ENCODE data around the gene HSD17B3. TPM values are rescaled to one million over a fixed set of nuclear protein-coding genes. Genes with fewer than 3 reads are reported as not detected.
A peak's percentile ranks its signal among the peaks of the same experiment; 100 is the strongest.

Gene HSD17B3
- total and polyA plus RNA-seq, 5 donors from 2014 or later = 1.5 TPM; not detected in 4

DNA sequence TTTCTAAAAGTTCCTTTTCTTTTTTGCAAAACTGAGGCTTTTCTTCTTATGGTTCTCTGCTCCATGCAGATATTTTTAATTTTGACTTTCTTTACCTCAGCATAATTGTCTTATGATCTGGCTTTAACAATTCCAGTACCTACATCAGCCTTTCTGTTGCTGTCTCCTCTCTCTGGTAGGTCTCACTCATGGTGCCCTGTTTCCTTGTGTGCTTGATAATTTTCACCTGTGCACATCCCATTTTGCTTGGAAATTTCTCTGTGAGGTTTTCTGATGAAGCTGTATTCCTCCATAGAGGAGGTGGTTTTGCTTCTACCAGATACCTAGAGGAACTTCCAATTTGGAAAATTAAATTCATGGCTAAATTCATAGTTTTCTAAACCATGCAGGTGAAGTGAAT lies 2.3 kb upstream of the HSD17B3 start:
- H3K4me3 Mint-ChIP-seq = no peak overlapping the region
- no peaks in the 10 kb centered on the region for H3K4me1 ChIP-seq (ENCODE audit: control insufficient read depth, insufficient read depth, low read length, poor library complexity, severe bottlenecking)
- H3K4me3 ChIP-seq (ENCODE audit: low read depth, low read length) = no peak overlapping the region
- H3K27ac ChIP-seq (ENCODE audit: insufficient read depth, low read length, poor library complexity, severe bottlenecking) = no peak overlapping the region
- peaks cover 4% of the 10 kb centered on the region for H3K27me3 ChIP-seq (ENCODE audit: control insufficient read depth, insufficient read depth, low read length)
- DNase-seq (no peak), ATAC-seq (ENCODE audit: low read depth in 2 of 2) (no peak)
- H3K27ac Mint-ChIP-seq = no peak overlapping the region
- H3K27me3 Mint-ChIP-seq = peaks cover 10% of the 10 kb centered on the region
- no peaks in the 10 kb centered on the region for H3K4me1 Mint-ChIP-seq
- H3K36me3 Mint-ChIP-seq = no peaks in the 10 kb centered on the region
- no peaks in the 10 kb centered on the region for H3K36me3 ChIP-seq (ENCODE audit: control insufficient read depth, insufficient read depth, low read length)
- H3K9me3 Mint-ChIP-seq = peaks cover 0 to 4% (median 0%) of the 10 kb centered on the region in 7 donors
- no peaks in the 10 kb centered on the region for H3K9me3 ChIP-seq (ENCODE audit: control insufficient read depth in 2 of 2, low read length in 2 of 2)

DNA sequence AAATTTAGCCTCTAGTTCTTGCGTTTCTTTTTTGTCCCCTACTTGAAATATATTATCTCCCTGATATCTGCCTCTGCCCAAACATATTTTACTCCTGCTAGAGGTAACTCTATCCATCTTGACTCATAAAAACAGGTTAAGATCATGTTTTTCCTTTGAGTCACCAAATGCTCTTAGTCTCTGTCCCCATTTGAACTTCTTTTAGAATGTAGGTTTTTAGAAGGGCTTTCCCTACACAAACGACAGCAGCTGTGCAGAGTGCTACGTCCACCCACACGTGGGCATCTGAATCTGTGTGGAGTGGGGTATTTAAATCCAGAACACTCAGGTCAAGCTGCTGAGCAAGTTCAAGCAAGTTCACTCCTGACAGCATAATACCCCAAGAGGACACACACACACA lies 2.2 kb downstream of the HSD17B3 start:
- peaks cover 0 to 4% (median 1%) of the 10 kb centered on the region in 7 donors for H3K9me3 Mint-ChIP-seq
- Histone ChIP-seq H3K36me3 (ENCODE audit: control insufficient read depth, insufficient read depth, low read length) (no peaks in the 10 kb centered on the region), H3K4me3 (ENCODE audit: low read depth, low read length) (no peak overlapping the region), H3K9me3 (ENCODE audit: control insufficient read depth in 2 of 2, low read length in 2 of 2) (no peaks in the 10 kb centered on the region), H3K27me3 (ENCODE audit: control insufficient read depth, insufficient read depth, low read length) (peaks cover 1% of the 10 kb centered on the region), H3K27ac (ENCODE audit: insufficient read depth, low read length, poor library complexity, severe bottlenecking) (no peak overlapping the region), H3K4me1 (ENCODE audit: control insufficient read depth, insufficient read depth, low read length, poor library complexity, severe bottlenecking) (no peaks in the 10 kb centered on the region)
- H3K27ac Mint-ChIP-seq = no peak overlapping the region
- DNase-seq = no peak
- peaks cover 18% of the 10 kb centered on the region for H3K27me3 Mint-ChIP-seq
- ATAC-seq (ENCODE audit: low read depth in 2 of 2) = no peak
- no peak overlapping the region for H3K4me3 Mint-ChIP-seq
- no peaks in the 10 kb centered on the region for H3K4me1 Mint-ChIP-seq
- H3K36me3 Mint-ChIP-seq = no peaks in the 10 kb centered on the region

GRCh38 chr9:96294159-96294545 lies 7.8 kb downstream of the HSD17B3 start:
- ATAC-seq (ENCODE audit: low read depth in 2 of 2) = no peak
- H3K36me3 Mint-ChIP-seq = no peaks in the 10 kb centered on the region

GRCh38 chr9:96293498-96294158 lies 8.3 kb downstream of the HSD17B3 start:
- Histone ChIP-seq H3K4me3 (ENCODE audit: low read depth, low read length) (no peak overlapping the region), H3K9me3 (ENCODE audit: control insufficient read depth in 2 of 2, low read length in 2 of 2) (no peaks in the 10 kb centered on the region), H3K36me3 (ENCODE audit: control insufficient read depth, insufficient read depth, low read length) (no peaks in the 10 kb centered on the region), H3K27me3 (ENCODE audit: control insufficient read depth, insufficient read depth, low read length) (no peaks in the 10 kb centered on the region), H3K27ac (ENCODE audit: insufficient read depth, low read length, poor library complexity, severe bottlenecking) (no peak overlapping the region), H3K4me1 (ENCODE audit: control insufficient read depth, insufficient read depth, low read length, poor library complexity, severe bottlenecking) (no peaks in the 10 kb centered on the region)
- ATAC-seq (ENCODE audit: low read depth in 2 of 2) (no peak), DNase-seq (no peak)
- H3K27me3 Mint-ChIP-seq = peaks cover 14% of the 10 kb centered on the region
- no peaks in the 10 kb centered on the region for H3K4me1 Mint-ChIP-seq
- peaks cover 0 to 4% (median 0%) of the 10 kb centered on the region in 7 donors for H3K9me3 Mint-ChIP-seq
- no peak overlapping the region for H3K4me3 Mint-ChIP-seq
- no peak overlapping the region for H3K27ac Mint-ChIP-seq
- H3K36me3 Mint-ChIP-seq = no peaks in the 10 kb centered on the region

More at GRCh38 chr9:96294159-96294545, 7.8 kb downstream of the HSD17B3 start:
- no peaks in the 10 kb centered on the region for H3K36me3 ChIP-seq (ENCODE audit: control insufficient read depth, insufficient read depth, low read length)
- H3K4me3 ChIP-seq (ENCODE audit: low read depth, low read length) = no peak overlapping the region
- Mint-ChIP-seq H3K4me3 (no peak overlapping the region), H3K9me3 (peaks cover 0 to 4% (median 0%) of the 10 kb centered on the region in 7 donors), H3K4me1 (no peaks in the 10 kb centered on the region), H3K27ac (no peak overlapping the region), H3K27me3 (peaks cover 14% of the 10 kb centered on the region)
- H3K9me3 ChIP-seq (ENCODE audit: control insufficient read depth in 2 of 2, low read length in 2 of 2) = no peaks in the 10 kb centered on the region
- H3K27ac ChIP-seq (ENCODE audit: insufficient read depth, low read length, poor library complexity, severe bottlenecking) = no peak overlapping the region
- no peaks in the 10 kb centered on the region for H3K4me1 ChIP-seq (ENCODE audit: control insufficient read depth, insufficient read depth, low read length, poor library complexity, severe bottlenecking)
- DNase-seq = no peak
- H3K27me3 ChIP-seq (ENCODE audit: control insufficient read depth, insufficient read depth, low read length) = no peaks in the 10 kb centered on the region

DNA sequence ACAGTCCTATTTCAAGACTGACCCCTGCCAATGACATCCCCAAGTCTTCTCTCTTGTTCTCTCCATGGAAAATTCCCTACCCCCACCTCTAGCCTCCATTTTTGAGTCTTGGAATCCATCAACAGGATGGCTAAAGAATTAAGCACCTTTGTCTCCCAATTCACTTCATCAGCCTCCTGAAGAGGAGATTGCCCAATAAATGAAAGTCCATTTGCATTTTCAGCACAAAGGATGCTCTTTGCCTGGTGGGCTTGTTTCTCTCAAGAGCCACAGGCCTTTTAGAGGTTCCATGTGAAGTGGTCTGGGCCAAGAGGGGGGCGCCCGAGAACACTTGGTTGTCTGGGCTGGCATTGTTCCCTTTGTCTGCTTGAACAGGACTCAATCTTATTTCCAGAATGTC lies 12.6 kb downstream of the HSD17B3 start:
- Mint-ChIP-seq H3K4me3 (no peak overlapping the region), H3K36me3 (peaks cover 3% of the 10 kb centered on the region), H3K9me3 (no peaks in the 10 kb centered on the region), H3K27me3 (peaks cover 14% of the 10 kb centered on the region), H3K27ac (no peak overlapping the region), H3K4me1 (no peaks in the 10 kb centered on the region)
- Histone ChIP-seq H3K27me3 (ENCODE audit: control insufficient read depth, insufficient read depth, low read length) (no peaks in the 10 kb centered on the region), H3K4me3 (ENCODE audit: low read depth, low read length) (no peak overlapping the region), H3K9me3 (ENCODE audit: control insufficient read depth in 2 of 2, low read length in 2 of 2) (no peaks in the 10 kb centered on the region), H3K36me3 (ENCODE audit: control insufficient read depth, insufficient read depth, low read length) (no peaks in the 10 kb centered on the region), H3K27ac (ENCODE audit: insufficient read depth, low read length, poor library complexity, severe bottlenecking) (no peak overlapping the region), H3K4me1 (ENCODE audit: control insufficient read depth, insufficient read depth, low read length, poor library complexity, severe bottlenecking) (no peaks in the 10 kb centered on the region)
- ATAC-seq (ENCODE audit: low read depth in 2 of 2) (no peak), DNase-seq (no peak)

GRCh38 chr9:96281641-96282040 lies 20.3 kb downstream of the HSD17B3 start:
- ATAC-seq (ENCODE audit: low read depth in 2 of 2) (no peak), DNase-seq (no peak)
- no peaks in the 10 kb centered on the region for H3K27me3 ChIP-seq (ENCODE audit: control insufficient read depth, insufficient read depth, low read length)
- Mint-ChIP-seq H3K4me3 (no peak overlapping the region), H3K27me3 (peaks cover 10% of the 10 kb centered on the region), H3K27ac (peak overlapping the region in 1 of 3 donors; percentile 71), H3K36me3 (peaks cover 3% of the 10 kb centered on the region), H3K4me1 (no peaks in the 10 kb centered on the region), H3K9me3 (peaks cover 0 to 3% (median 0%) of the 10 kb centered on the region in 7 donors)
- H3K36me3 ChIP-seq (ENCODE audit: control insufficient read depth, insufficient read depth, low read length) = no peaks in the 10 kb centered on the region
- no peak overlapping the region for H3K4me3 ChIP-seq (ENCODE audit: low read depth, low read length)
- H3K9me3 ChIP-seq (ENCODE audit: control insufficient read depth in 2 of 2, low read length in 2 of 2) = no peaks in the 10 kb centered on the region
- no peak overlapping the region for H3K27ac ChIP-seq (ENCODE audit: insufficient read depth, low read length, poor library complexity, severe bottlenecking)
- H3K4me1 ChIP-seq (ENCODE audit: control insufficient read depth, insufficient read depth, low read length, poor library complexity, severe bottlenecking) = no peaks in the 10 kb centered on the region

DNA sequence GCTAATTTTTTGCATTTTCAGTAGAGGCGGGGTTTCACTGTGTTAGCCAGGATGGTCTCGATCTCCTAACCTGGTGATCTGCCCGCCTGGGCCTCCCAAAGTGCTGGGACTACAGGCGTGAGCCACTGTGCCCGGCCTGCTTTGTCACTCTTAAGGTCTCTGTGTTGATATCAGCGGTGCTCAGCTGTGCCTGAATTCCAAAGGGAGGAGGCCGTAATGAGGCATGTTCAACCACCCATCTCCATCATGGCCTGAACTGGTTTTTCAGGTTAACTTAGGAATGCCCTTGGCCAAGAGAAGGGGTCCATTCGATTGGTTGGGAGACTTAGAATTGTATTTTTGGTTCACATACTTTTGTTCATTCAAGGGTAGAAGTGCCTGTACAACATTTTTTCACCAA lies 22.0 kb downstream of the HSD17B3 start:
- no peaks in the 10 kb centered on the region for H3K36me3 ChIP-seq (ENCODE audit: control insufficient read depth, insufficient read depth, low read length)
- H3K9me3 ChIP-seq (ENCODE audit: control insufficient read depth in 2 of 2, low read length in 2 of 2) = peaks cover 4 to 5% of the 10 kb centered on the region in 2 experiments
- no peaks in the 10 kb centered on the region for H3K27me3 ChIP-seq (ENCODE audit: control insufficient read depth, insufficient read depth, low read length)
- no peaks in the 10 kb centered on the region for H3K36me3 Mint-ChIP-seq
- H3K27me3 Mint-ChIP-seq = peaks cover 6% of the 10 kb centered on the region
- ATAC-seq (ENCODE audit: low read depth in 2 of 2) (no peak), DNase-seq (no peak)
- no peak overlapping the region for H3K27ac ChIP-seq (ENCODE audit: insufficient read depth, low read length, poor library complexity, severe bottlenecking)
- H3K27ac Mint-ChIP-seq = no peak overlapping the region
- H3K9me3 Mint-ChIP-seq = peaks cover 0 to 8% (median 1%) of the 10 kb centered on the region in 7 donors
- H3K4me3 Mint-ChIP-seq = no peak overlapping the region
- no peaks in the 10 kb centered on the region for H3K4me1 Mint-ChIP-seq
- H3K4me3 ChIP-seq (ENCODE audit: low read depth, low read length) = no peak overlapping the region
- no peaks in the 10 kb centered on the region for H3K4me1 ChIP-seq (ENCODE audit: control insufficient read depth, insufficient read depth, low read length, poor library complexity, severe bottlenecking)

- Mint-ChIP-seq H3K4me1 (no peaks in the 10 kb centered on the region), H3K36me3 (no peaks in the 10 kb centered on the region), H3K4me3 (no peak overlapping the region), H3K9me3 (peaks cover 0 to 32% (median 8%) of the 10 kb centered on the region in 7 donors), H3K27ac (no peak overlapping the region), H3K27me3 (peaks cover 11% of the 10 kb centered on the region)
- no peaks in the 10 kb centered on the region for H3K36me3 ChIP-seq (ENCODE audit: control insufficient read depth, insufficient read depth, low read length)
- H3K4me1 ChIP-seq (ENCODE audit: control insufficient read depth, insufficient read depth, low read length, poor library complexity, severe bottlenecking) = no peaks in the 10 kb centered on the region
- no peak overlapping the region for H3K4me3 ChIP-seq (ENCODE audit: low read depth, low read length)
- ATAC-seq (ENCODE audit: low read depth in 2 of 2) = no peak
- peaks cover 11 to 21% of the 10 kb centered on the region in 2 experiments for H3K9me3 ChIP-seq (ENCODE audit: control insufficient read depth in 2 of 2, low read length in 2 of 2)
- DNase-seq = no peak
- peaks cover 2% of the 10 kb centered on the region for H3K27me3 ChIP-seq (ENCODE audit: control insufficient read depth, insufficient read depth, low read length)
- no peak overlapping the region for H3K27ac ChIP-seq (ENCODE audit: insufficient read depth, low read length, poor library complexity, severe bottlenecking)
Measured at GRCh38 chr9:96274939-96275338, 27.0 kb downstream of the HSD17B3 start.

All from CD4-positive, CD25-positive, alpha-beta regulatory T cell (primary cell).